NT2/D1 (cell line): ENCODE measurements around the gene CYGB.

ENCODE experiments used
- DNase-seq: peaks from one replicate; pipeline ENCODE4 v3.0.0-alpha.2; 2011; ENCODE audit warnings: low read depth, low spot score
- H3K27me3 ChIP-seq: 2 replicates; pipeline ENCODE4 v1.6.0; 2011; ENCODE audit warnings: mild to moderate bottlenecking; ENCODE audit not compliant: insufficient read length, insufficient read depth
- H3K36me3 ChIP-seq: 2 replicates; pipeline ENCODE4 v1.6.1; 2011; ENCODE audit warnings: mild to moderate bottlenecking, low read length, mixed read lengths; ENCODE audit not compliant: insufficient read depth, insufficient read length
- H3K4me1 ChIP-seq: 2 replicates; pipeline ENCODE4 v1.5.1; 2011; ENCODE audit not compliant: insufficient read depth, insufficient read length
- H3K4me3 ChIP-seq: 2 replicates; pipeline ENCODE4 v1.5.1; 2011; ENCODE audit warnings: low read depth; ENCODE audit not compliant: insufficient read length
- H3K9ac ChIP-seq: 2 replicates; pipeline ENCODE4 v1.6.0; 2011; ENCODE audit warnings: low read depth; ENCODE audit not compliant: insufficient read length
- H3K9me3 ChIP-seq: 2 replicates; pipeline ENCODE4 v1.5.1; 2011; ENCODE audit warnings: mild to moderate bottlenecking, low read length; ENCODE audit not compliant: insufficient read depth
- SUZ12 ChIP-seq: IDR thresholded peaks from 2 replicates; pipeline ENCODE4 v1.6.1; 2011; ENCODE audit not compliant: insufficient read length, insufficient read depth; ENCODE audit errors: extremely low read depth
- YY1 ChIP-seq: IDR thresholded peaks from 2 replicates; pipeline ENCODE4 v1.6.1; 2011; ENCODE audit not compliant: insufficient read length, insufficient read depth
- ZNF274 ChIP-seq: IDR thresholded peaks from 2 replicates; pipeline ENCODE4 v1.6.1; 2011; ENCODE audit warnings: mild to moderate bottlenecking, low read depth, low read length

The CYGB gene

DNA sequence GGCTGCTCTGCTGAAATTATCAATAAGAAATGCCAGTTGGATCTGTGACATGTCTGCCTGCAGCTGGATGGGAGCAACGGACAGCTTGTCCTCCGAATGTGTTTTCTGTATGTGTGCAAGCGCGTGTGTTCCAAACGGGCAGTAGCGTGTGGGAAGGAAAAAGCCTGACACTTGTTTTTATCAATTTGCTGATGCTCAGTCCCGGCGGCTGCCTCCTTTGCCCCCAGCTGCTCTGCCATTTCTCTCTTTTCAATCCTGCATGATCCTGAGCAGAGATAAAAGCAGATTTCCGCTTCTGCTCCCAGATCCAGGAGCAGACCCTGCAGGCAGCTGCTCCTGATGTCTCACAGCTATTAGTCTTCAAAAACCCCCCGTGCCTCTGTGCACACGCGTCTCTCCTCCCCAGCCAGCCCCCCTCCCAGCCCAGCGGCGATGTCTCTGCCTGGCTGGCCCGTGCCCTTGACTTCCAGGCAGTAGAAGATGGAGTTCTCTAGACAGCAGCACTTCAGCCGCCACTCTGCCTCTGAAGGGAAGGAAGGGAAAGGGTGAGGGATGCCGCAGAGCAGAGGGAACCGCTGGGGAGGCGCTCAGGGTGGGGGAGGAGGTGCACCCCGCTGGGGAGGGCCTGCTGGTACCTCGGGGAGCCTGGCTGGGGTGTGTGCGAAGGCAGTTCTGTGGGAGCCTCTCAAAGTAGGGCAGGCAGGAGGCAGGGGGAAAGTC, 6.5 kb upstream of the CYGB start:
- peaks cover 28% of the 10 kb centered on the region for H3K4me1 ChIP-seq
- peaks cover 10% of the 10 kb centered on the region for H3K27me3 ChIP-seq
- TF ChIP-seq SUZ12 (no peak), ZNF274 (no peak), YY1 (no peak)
- no peaks in the 10 kb centered on the region for H3K36me3 ChIP-seq
- DNase-seq, result no peak
- H3K9ac ChIP-seq, result peak overlapping the region; percentile 33
- H3K4me3 ChIP-seq, result no peak overlapping the region
- no peaks in the 10 kb centered on the region for H3K9me3 ChIP-seq

DNA sequence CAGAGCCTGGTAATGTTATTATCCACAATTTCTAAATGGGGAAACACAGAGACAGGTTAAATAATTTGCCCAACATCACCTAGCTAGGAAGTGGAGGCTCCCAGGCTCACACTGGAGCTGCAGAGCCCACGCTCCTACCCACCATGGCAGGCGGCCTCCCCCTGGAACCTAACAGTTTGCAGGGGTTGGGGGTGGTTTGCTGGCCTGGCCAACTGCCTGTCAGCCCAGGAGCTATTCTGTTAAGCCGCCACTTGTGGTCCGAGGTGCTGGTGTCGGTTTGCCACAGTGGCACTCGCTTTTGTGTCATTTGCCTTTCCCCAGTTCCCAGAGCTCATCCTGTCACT, 5.9 kb upstream of the CYGB start:
- no peak for DNase-seq
- Histone ChIP-seq H3K27me3 (peaks cover 15% of the 10 kb centered on the region), H3K4me3 (no peak overlapping the region), H3K36me3 (no peaks in the 10 kb centered on the region), H3K9ac (peak overlapping the region; percentile 33), H3K4me1 (peaks cover 33% of the 10 kb centered on the region), H3K9me3 (no peaks in the 10 kb centered on the region)
- TF ChIP-seq YY1 (no peak), ZNF274 (no peak), SUZ12 (no peak)

DNA sequence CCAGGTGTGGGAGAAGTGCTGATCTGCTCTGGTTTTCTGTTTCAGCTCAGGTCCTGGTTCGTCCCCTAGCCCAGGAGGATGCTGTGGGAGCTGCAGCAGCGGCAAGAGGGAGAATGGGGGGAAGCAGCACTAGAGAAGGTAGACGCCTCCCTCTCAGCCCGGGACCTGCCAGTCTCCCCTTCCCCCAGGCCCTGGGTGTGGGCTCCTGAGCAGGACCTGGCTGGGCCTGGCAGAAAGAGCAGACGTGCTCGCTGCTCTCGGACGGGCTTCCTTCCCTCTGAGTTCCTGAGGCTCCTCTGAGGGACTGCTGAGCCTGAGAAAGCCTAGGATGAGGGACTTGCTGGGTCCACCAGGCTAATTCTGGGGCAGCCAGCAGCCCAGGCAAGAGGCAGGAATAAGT, 5.5 kb upstream of the CYGB start:
- Histone ChIP-seq H3K4me3 (no peak overlapping the region), H3K27me3 (peaks cover 20% of the 10 kb centered on the region), H3K9me3 (no peaks in the 10 kb centered on the region), H3K36me3 (no peaks in the 10 kb centered on the region), H3K9ac (no peak overlapping the region), H3K4me1 (peaks cover 33% of the 10 kb centered on the region)
- no peak for DNase-seq
- TF ChIP-seq ZNF274, result no peak
- TF ChIP-seq YY1, result no peak
- no peak for TF ChIP-seq SUZ12

DNA sequence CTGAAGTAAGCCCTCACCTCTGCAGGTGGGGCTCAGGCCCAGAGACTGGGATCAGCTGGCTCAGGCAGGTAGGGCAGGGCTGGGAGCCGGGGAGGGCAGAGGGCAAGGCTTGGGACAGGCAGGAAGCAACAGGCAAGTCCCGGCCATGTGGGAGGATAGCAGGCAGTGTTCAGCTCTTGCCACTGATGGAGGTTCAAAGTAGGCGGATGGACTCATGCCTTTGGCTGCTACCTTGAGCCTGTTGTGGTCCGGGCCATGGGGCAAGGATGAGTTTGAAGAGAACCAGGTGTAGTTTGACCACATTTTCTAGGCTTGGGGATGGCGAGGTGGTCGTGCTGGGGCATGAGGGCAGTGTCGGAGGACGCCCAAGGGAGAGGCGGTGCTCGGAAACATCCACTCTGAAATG, 5.1 kb upstream of the CYGB start:
- no peaks in the 10 kb centered on the region for H3K9me3 ChIP-seq
- no peak for DNase-seq
- no peaks in the 10 kb centered on the region for H3K36me3 ChIP-seq
- H3K4me1 ChIP-seq, result peaks cover 33% of the 10 kb centered on the region
- H3K4me3 ChIP-seq, result no peak overlapping the region
- H3K27me3 ChIP-seq, result peaks cover 22% of the 10 kb centered on the region
- no peak overlapping the region for H3K9ac ChIP-seq
- TF ChIP-seq YY1 (no peak), SUZ12 (no peak), ZNF274 (no peak)

DNA sequence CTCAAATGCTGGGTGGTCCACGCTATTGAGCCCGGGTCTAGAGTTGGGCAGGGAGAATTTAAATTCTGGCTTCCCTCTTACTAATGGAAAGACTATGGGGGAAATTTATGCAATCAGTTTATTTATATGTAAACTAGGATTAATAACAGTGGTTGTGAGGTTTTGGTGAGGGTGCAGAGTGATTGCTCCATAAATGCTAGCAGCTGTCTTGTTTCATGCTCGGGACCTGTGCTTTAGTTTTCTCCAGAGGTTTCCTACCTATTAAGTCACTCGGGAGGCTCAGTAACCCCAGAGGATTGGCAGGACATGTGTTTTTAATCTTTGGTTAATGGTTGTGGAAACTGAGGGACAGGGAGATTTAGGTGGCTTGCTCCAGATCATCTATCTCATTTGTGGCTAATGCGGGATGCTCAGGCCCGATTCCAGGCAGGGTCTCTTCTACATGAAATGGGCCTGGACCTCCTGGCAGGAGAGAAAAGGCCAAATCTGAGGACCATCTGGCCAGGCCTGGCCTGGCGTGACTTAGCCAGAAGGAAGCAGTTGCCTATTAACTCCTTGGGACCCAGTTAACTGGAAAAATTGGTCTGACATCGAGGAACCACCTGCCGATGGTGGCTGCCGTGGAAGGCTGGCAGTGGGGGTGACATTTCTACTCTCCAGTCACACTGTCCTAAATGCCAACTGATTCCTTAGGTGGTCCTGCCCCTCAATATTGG, 4.4 kb upstream of the CYGB start:
- Histone ChIP-seq H3K9me3 (no peaks in the 10 kb centered on the region), H3K9ac (no peak overlapping the region), H3K4me1 (peaks cover 32% of the 10 kb centered on the region), H3K27me3 (peaks cover 26% of the 10 kb centered on the region), H3K4me3 (no peak overlapping the region), H3K36me3 (no peaks in the 10 kb centered on the region)
- DNase-seq, result no peak
- no peak for TF ChIP-seq ZNF274
- TF ChIP-seq YY1, result no peak
- no peak for TF ChIP-seq SUZ12

DNA sequence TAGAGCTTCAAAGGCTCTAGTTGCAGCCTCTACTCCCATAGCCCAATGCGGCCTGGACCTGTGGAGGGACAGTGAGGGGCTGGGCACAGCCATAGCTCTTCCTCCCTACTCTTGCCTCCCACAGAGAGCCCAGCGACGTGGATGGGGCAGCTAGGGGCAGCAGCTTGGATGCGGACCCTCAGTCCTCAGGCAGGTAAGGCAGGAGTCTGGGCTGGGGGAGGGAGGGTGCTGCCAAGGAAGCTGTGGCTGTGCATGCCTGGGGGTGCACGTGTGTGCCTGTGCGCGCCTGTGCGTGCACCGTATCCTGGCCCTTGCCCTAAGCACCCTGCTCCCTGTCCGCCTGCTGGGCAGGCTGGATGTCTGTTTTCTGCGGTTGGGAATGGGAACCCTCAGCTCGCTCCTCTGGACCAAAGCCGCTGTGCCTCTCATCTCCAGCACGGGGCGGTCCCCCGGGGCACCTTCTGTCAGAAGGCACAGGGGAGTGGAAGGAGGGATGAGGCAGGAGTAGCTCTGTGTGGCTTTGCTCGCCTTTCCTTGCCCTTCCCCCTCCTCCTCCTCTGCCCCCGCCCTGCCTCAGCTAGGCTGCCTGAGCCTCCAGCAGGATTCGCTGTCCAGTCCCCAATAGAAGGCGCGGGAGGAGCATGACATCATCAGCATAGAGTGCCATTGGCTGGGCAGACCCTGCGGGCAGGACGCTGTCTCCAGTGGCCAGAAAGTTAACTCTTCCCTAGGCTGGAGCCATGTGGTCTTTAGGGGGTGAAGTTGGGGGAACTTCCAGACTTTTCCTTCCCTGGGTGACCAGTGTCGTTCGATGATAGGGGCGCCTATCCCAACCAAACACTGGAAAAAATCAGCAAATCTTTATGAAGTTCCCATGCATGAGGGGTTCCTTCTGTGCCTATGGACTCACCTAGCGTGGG, 3.1 kb upstream of the CYGB start:
- no peaks in the 10 kb centered on the region for H3K9me3 ChIP-seq
- peaks cover 32% of the 10 kb centered on the region for H3K4me1 ChIP-seq
- no peak for TF ChIP-seq ZNF274
- no peak for TF ChIP-seq YY1
- no peak for TF ChIP-seq SUZ12
- peak overlapping the region; percentile 76 for H3K9ac ChIP-seq
- DNase-seq, result peak; percentile 87
- peak overlapping the region; percentile 19 for H3K4me3 ChIP-seq
- H3K36me3 ChIP-seq, result no peaks in the 10 kb centered on the region
- peaks cover 36% of the 10 kb centered on the region for H3K27me3 ChIP-seq

DNA sequence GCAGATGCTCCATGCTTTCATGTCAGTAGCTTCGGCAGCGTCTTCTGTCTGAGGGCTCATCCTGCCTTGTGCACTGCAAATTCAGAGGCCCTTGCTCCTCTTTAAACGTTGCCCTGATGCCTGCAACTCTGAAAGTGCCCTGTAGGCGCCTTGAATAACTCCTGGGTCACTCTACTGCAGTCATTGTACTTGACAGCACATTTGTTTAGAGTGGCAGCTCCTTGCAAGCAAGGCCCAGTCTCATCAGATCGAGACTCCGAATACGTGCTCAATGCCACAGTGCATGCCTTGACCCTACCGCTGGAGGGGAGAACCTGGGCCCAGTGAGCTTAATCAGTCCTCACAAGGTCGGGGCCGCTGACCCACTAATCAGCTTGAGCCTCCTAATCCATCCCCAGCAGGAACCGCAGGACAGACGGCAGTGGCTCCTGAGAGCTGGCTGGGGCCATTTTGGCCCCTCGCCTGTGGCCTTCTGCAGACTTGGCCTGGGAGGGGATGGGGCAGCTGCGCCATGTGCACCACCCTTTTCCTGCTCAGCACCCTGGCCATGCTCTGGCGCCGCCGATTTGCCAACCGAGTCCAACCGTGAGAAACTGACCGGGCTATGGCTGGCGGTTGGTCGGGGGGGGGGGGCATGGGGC, 2.2 kb upstream of the CYGB start, which contains the start of gene PRCD:
PRCD (plus strand) TSS at position 414 of the 641 bp plus-strand sequence; CDS start at position 512, 98 bp downstream.
- H3K27me3 ChIP-seq, result peaks cover 36% of the 10 kb centered on the region
- no peaks in the 10 kb centered on the region for H3K36me3 ChIP-seq
- peaks cover 39% of the 10 kb centered on the region for H3K4me1 ChIP-seq
- TF ChIP-seq YY1, result no peak
- no peak for TF ChIP-seq ZNF274
- TF ChIP-seq SUZ12, result no peak
- H3K9me3 ChIP-seq, result no peaks in the 10 kb centered on the region
- peak within 1 kb of the TSS; percentile 19 for H3K4me3 ChIP-seq
- H3K9ac ChIP-seq, result peak within 1 kb of the TSS; percentile 76
- DNase-seq, result no peak
